Lower leg skin (tissue), 3 donors: ENCODE data around the gene ASTN1.

Experiments
- CTCF ChIP-seq, 3 donors: fragments of 450-650 bp; IDR thresholded peaks; one replicate each; pipeline ENCODE4 v1.5.1; 2016; ENCODE audit warnings: antibody characterized with exemption in 3 of 3, mild to moderate bottlenecking in 3 of 3, moderate library complexity in 2 of 3
- POLR2A ChIP-seq, 2 donors: fragments of 450-650 bp; IDR thresholded peaks; one replicate each; pipeline ENCODE4 v1.6.1; 2016 to 2017; ENCODE audit warnings: antibody characterized with exemption in 2 of 2, mild to moderate bottlenecking in 1 of 2, moderate library complexity in 1 of 2

GRCh38 chr1:177206831-177207355, 42.4 kb upstream of the ASTN1 start:
- TF ChIP-seq CTCF (IDR thresholded peaks at IDR 0.05) = no peak
- no peak for TF ChIP-seq POLR2A (IDR thresholded peaks at IDR 0.05)
